ENCODE results near the gene ANGPTL2. TPM values are rescaled to one million over a fixed set of nuclear protein-coding genes. Genes with fewer than 3 reads are reported as not detected.

ANGPTL2 gene
- total RNA-seq, 1 experiment from 2014 or later: 5.1 TPM

DNA sequence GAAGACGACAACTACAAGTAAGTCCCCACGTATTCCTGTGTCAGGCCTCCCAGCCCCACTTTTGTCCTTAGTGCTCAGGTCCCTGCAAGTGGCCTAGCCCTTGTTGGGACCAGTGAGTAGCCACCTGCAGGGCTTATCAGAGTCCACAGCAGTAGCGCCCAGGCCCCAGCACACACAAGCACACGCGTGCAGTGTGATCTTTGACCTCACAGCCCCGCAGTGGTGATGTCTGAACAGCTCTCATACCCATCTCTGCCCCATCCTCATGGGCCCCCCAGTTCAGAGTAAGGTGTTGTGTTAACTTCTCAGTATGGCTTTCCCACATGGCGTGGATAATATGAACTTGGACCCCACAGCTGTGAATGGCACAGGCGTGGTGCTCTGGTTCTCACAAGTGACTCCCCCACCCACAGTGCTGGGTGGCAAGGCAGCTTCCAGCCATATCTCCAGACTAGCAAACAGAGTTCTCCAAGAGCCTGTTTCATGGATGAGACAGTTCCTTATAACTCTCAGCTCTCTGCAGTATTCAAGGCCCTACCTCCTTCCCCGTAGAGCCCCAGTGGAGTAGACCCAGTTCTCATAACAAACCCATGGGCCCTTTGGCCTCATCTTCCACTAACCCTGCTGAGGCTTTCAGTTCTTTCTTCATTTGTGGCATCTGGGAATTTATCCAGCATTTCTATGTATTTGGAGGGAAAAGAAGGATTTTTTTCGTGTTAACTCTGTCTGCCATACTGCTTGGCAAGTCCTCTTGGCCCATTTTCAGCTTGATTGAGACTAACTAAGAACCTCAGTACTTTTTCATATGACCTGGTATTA lies 46.5 kb upstream of the ANGPTL2 start:
- Histone ChIP-seq H3K56ac (ENCODE audit: insufficient read length, low read depth, low read length) (no peak overlapping the region), H3K4me1 (ENCODE audit: insufficient read depth, low read length) (no peaks in the 10 kb centered on the region; the same call in 1 of the 2 replicates), H3K23me2 (ENCODE audit: insufficient read length, low read depth, low read length, poor library complexity, severe bottlenecking) (no peaks in the 10 kb centered on the region), H3K79me1 (ENCODE audit: insufficient read depth, low read depth, low read length, poor library complexity, severe bottlenecking) (no peaks in the 10 kb centered on the region), H4K20me1 (ENCODE audit: control insufficient read depth, insufficient read depth, insufficient read length) (no peaks in the 10 kb centered on the region), H2AFZ (ENCODE audit: low read length) (no peak overlapping the region), H3K79me2 (ENCODE audit: insufficient read depth, low read length) (no peaks in the 10 kb centered on the region), H3K23ac (ENCODE audit: insufficient read length, low read depth, low read length) (no peak overlapping the region), H2BK12ac (ENCODE audit: insufficient read length, low read depth, low read length) (no peak overlapping the region), H2BK120ac (ENCODE audit: low read depth, low read length, poor library complexity, severe bottlenecking) (no peak overlapping the region), H4K5ac (ENCODE audit: insufficient read length, low read depth, low read length) (no peak overlapping the region), H2BK20ac (ENCODE audit: low read depth, low read length, poor library complexity, severe bottlenecking) (no peak overlapping the region), H3K18ac (ENCODE audit: insufficient read length, low read depth, low read length) (no peak overlapping the region), H2AK5ac (ENCODE audit: insufficient read length, low read length) (no peak overlapping the region), H2BK5ac (ENCODE audit: insufficient read length, low read length) (no peak overlapping the region), H3K27me3 (ENCODE audit: insufficient read depth, low read length) (no peaks in the 10 kb centered on the region), H3K9ac (ENCODE audit: extremely low read depth, insufficient read length, low read length) (no peak overlapping the region), H3T11ph (ENCODE audit: low read length) (no peak overlapping the region), H2BK15ac (ENCODE audit: low read depth, low read length) (no peak overlapping the region), H4K8ac (replicated peaks; ENCODE audit: insufficient read length, low read depth, low read length) (no peak overlapping the region), H3K9me3 (ENCODE audit: control insufficient read depth, low read depth, low read length) (no peaks in the 10 kb centered on the region), H3K4me2 (ENCODE audit: insufficient read depth, insufficient read length, low read length) (no peak overlapping the region), H3K4ac (ENCODE audit: low read depth, low read length) (no peak overlapping the region), H4K91ac (ENCODE audit: insufficient read length, low read depth, low read length) (no peak overlapping the region), H3K14ac (ENCODE audit: insufficient read depth, low read length) (no peak overlapping the region), H3K27ac (ENCODE audit: insufficient read length, low read depth, low read length) (no peak overlapping the region)
- TF ChIP-seq, protein P1, sequence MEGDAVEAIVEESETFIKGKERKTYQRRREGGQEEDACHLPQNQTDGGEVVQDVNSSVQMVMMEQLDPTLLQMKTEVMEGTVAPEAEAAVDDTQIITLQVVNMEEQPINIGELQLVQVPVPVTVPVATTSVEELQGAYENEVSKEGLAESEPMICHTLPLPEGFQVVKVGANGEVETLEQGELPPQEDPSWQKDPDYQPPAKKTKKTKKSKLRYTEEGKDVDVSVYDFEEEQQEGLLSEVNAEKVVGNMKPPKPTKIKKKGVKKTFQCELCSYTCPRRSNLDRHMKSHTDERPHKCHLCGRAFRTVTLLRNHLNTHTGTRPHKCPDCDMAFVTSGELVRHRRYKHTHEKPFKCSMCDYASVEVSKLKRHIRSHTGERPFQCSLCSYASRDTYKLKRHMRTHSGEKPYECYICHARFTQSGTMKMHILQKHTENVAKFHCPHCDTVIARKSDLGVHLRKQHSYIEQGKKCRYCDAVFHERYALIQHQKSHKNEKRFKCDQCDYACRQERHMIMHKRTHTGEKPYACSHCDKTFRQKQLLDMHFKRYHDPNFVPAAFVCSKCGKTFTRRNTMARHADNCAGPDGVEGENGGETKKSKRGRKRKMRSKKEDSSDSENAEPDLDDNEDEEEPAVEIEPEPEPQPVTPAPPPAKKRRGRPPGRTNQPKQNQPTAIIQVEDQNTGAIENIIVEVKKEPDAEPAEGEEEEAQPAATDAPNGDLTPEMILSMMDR (conservative IDR thresholded peaks at IDR 0.05): no peak
- no peak for DNase-seq
- Mint-ChIP-seq H3K9me3 (no peaks in the 10 kb centered on the region), H3K4me1 (peaks cover 10 to 12% of the 10 kb centered on the region in 2 experiments), H3K27me3 (ENCODE audit: low read depth) (no peaks in the 10 kb centered on the region), H3K27ac (peak overlapping the region in 1 of 3 experiments; percentile 69; a peak in 2 of 7 replicates), H3K4me3 (no peak overlapping the region), H3K36me3 (ENCODE audit: insufficient read depth in 1 of 3, low read depth in 3 of 3) (peaks cover 0 to 6% (median 0%) of the 10 kb centered on the region in 3 experiments; a peak in 3 of 7 replicates)
- no CpG with 5 or more reads among the region's 10 CpGs for WGBS (ENCODE audit: extremely low coverage, insufficient read length, low lambda C conversion rate)
